Stimulated activated CD4-positive, alpha-beta T cell treated with anti-CD3 and anti-CD28 coated beads, Interleukin-1b, Interleukin-23, amount 100 ng/mL, for 4 hours (primary cell): ENCODE data around the gene CD46.
"Not testable (repeated sequence)": the region's sequence is repeated elsewhere in the genome, so short reads cannot be mapped to it uniquely, and the experiment has no call there.

Experiments used
- DNase-seq, 2 donors: peaks; one replicate each; pipeline ENCODE4 v3.0.0-alpha.2; 2020; ENCODE audit warnings: low read depth in 2 of 2

Gene CD46

DNA sequence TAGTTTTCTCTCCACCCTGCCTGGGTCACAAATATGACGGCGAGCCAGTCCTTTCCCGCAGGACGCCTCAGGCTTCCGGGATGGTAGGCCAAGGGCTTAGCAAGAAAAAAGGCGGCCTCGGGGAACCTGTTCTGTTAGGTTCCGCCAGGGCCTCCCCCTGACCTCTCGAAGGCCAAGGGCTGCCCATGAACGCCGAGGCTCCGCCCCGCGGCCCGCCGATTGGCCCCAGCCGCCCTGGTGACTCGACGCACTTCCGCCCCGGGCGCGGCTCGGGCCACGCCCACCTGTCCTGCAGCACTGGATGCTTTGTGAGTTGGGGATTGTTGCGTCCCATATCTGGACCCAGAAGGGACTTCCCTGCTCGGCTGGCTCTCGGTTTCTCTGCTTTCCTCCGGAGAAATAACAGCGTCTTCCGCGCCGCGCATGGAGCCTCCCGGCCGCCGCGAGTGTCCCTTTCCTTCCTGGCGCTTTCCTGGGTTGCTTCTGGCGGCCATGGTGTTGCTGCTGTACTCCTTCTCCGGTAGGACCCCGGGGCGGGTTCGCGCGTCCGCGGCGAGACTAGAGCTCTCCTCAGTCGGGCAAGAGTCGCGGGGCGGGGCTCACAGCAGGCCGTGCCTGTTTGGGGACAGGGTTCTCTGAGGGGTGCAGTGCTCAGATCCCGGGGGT lies at the start of gene CD46:
CD46 (plus strand) TSS at position 265 of the 666 bp plus-strand sequence; CDS start at position 424, 159 bp downstream.
- peak; percentile 83 to 92 for DNase-seq

DNA sequence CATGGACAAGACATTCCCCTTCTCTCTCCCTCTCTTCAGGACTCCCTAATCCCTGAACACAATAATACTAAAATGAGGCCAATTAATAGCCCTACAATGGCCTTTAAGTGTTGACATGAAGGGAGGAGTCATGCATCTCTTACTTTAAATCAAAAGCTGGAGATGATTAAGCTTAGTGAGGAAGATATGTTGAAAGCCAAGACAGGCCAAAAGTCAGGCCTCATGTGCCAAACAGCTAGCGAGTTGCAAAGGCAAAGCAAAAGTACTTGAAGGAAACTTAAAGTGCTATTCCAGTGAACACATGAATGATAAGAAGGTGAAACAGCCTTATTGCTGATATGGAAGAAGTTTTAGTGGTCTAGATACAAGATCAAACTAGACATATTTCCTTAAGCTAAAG lies 49.5 kb upstream of the CD46 start:
- DNase-seq: no peak

DNA sequence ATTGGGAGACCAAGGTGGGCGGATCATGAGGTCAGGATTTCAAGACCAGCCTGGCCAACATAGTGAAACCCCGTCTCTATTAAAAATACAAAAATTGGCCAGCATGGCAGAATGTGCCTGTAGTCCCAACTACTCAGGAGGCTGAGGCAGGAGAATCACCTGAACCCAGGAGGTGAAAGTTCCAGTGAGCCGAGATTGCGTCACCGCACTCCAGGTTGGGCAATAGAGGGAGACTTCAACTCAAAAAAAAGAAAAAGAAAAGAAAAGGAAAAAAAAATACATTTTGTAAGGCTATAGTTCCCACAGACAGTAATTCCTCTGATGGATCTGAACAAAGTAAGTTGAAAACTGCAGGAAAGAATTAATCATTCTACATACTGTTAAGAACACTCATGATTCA lies 48.1 kb upstream of the CD46 start:
- no peak for DNase-seq

DNA sequence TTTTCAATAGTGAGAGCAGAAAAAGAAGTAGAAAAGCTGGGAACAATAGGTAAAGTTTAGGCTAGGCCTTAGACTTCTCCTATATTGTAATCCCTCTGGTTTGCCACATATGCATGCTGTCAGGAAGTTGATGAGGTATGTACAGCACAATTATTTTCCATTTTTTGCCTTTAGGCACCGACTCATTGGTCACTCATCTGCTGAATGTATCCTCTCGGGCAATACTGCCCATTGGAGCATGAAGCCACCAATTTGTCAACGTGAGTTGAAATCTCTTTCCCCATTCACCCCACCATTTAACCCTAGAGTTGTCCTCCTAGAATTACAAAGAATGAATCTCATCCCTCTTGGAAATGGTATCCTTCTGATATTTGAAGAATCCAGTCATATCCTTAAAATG lies 43.9 kb upstream of the CD46 start:
- DNase-seq: not testable (repeated sequence)

DNA sequence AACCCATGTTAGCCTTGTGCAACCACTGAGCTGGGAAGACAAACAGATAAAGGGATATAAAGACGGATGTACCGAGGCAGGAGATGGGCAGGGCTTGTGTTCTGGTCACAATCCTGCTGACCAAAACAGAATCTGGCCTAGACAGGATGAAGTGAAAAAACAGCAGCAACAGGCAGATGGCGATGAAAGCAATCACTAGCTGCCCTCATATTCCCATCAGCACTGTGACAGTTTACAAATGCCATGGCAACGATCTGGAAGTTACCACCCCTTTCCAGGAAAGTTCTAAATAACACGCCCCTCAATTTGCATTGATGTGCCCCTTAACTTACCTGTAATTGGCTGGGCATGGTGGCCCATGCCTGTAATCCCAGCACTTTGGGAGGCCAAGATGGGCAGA lies 40.6 kb upstream of the CD46 start:
- DNase-seq: no peak

DNA sequence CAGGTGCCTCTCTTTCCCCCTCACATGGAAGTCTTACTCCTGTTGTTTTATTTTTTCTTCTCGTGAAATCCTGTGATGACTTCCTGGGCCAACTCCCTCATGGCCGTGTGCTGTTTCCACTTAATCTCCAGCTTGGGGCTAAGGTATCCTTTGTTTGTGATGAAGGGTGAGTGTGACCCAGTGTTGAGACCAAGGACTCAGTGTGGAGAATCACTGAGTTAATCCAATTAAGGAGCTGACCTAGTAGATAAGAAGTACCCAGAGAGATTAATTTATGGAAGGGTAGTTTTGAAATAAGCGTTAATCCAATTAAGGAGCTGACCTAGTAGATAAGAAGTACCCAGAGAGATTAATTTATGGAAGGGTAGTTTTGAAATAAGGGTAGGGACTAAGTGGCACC lies 39.2 kb upstream of the CD46 start:
- not testable (repeated sequence) for DNase-seq

DNA sequence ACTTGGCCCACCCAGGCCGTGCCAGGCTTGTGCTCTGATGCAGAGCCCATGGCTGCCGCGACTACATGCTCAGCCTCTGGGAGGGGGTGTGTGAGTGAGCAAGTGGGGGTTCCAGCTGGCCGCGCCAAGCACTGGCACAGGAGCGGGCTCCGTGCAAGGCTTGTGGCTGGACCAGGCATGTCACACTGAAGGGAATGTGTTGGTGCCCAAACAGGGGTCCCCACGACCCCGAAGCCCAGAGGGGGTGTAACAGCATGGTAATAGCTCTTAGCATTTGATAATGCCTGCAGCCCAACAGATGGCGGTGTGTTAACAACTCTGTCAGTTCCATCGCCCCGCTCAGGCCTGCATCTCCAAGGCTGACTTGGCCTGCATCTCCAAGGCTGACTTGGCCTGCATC lies 38.3 kb upstream of the CD46 start:
- no peak for DNase-seq

DNA sequence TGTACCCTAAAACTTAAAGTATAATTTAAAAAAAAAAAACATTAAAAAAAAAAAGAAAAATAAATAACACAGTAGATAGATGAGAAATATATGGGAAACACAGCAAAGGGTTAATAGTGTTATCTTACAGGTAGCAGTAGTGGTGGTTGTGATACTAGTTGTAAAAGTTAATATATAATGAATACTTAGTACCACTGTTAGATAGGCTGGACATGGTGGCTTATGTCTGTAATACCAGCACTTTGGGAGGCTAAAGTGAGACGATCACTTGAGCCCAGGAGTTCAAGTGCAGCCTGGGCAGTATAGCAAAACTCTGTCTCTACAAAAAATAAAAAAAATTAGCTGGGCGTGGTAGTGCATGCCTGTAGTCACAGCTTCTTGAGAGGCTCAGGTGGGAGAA lies 32.6 kb upstream of the CD46 start:
- no peak for DNase-seq

DNA sequence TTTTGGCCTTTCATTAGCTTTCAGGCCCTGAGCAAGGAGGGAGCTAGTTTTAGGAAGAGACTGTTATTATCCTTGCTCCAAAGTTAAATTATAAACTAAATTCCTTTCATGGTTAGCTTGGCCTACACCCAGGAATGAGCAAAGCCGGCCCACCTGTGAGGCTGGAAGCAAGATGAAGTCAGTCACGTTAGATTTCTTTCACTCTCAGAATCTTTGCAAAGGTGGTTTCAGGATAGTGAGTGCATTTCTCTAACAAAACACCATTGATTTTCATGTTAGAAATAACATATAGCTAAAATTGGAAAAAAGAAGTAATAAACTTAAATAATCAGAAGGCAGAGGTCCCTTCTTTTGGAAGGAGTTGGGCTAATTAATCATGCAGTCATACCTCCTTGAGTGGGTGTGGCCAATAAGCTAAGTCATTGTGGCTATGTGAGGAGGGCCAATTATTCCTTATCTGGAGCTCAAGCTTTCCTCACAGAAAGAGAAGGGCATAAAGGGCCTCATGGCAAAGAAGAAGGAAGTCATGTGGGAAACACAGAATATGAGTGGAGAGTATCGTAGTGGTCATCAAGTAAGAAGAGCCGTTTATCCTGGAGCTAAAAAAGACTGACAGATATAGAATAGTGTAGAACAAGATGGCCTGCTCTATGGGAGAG lies 23.5 kb upstream of the CD46 start:
- DNase-seq: not testable (repeated sequence)

DNA sequence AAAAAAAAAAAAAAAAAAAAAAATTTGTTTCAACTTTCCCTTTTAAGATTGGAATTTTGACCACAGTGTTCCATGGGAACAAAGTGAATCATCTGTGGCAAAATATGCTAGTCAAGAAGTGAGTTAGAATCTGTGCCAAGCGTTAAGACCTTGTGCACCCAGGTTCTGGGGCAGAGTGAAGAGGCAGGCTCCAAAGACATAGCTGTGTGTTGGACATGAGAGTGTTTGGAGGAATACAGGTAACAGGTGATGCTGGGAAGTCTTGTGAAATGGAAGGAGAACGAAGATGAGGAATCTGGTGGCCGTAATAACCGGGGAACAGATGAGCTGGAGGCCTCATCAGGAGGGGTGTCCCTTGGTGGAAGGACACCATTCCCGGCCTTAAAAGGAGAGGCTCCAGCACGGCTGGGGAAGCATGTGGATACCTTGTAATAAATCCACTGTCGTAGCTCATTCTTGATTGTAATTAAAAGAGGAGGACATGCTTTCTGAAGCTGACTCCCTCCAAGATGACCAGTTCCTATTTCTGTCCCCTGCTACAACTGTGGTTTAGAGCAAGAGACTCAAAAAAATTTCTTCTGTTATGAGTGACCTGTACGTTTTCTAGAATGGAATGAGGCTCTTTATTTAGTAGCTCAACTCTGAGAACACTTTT lies 14.2 kb upstream of the CD46 start:
- not testable (repeated sequence) for DNase-seq

DNA sequence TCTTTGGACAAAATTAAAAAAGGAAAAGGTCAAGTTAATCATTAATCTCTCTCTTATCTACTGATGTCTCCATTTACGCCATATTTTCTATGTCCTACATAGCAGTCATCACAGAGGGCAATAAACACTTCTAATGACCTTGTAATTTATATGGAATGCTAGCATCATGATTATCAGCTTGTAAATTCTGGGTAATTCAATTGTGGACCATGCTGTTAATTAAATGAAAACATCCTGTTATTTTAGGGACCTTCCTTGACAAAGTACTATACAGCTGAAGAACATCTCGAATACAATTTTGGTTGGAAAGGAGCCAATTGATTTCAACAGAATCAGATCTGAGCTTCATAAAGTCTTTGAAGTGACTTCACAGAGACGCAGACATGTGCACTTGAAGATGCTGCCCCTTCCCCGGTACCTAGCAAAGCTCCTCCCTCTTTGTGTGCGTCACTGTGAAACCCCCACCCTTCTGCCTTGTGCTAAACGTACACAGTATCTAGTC lies 13.6 kb upstream of the CD46 start:
- not testable (repeated sequence) for DNase-seq

DNA sequence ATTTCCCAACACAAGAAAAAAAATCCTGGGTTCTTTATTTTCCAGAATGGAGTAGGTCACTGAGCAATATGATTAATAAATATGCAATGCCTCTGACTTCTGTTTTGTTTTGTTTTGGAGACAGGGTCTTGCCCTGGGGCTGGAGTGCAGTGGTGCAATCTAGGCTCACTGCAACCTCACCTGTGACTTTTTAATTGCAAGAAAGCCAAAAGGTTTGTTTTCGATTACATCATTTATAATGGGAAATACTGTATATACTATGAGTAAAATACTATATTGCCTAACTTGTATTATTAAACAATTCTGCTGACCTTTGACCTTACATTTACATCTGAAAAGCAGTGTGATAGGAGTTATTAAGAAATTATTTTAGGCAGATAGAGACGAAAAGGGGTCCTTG lies 11.6 kb upstream of the CD46 start:
- DNase-seq: no peak

DNA sequence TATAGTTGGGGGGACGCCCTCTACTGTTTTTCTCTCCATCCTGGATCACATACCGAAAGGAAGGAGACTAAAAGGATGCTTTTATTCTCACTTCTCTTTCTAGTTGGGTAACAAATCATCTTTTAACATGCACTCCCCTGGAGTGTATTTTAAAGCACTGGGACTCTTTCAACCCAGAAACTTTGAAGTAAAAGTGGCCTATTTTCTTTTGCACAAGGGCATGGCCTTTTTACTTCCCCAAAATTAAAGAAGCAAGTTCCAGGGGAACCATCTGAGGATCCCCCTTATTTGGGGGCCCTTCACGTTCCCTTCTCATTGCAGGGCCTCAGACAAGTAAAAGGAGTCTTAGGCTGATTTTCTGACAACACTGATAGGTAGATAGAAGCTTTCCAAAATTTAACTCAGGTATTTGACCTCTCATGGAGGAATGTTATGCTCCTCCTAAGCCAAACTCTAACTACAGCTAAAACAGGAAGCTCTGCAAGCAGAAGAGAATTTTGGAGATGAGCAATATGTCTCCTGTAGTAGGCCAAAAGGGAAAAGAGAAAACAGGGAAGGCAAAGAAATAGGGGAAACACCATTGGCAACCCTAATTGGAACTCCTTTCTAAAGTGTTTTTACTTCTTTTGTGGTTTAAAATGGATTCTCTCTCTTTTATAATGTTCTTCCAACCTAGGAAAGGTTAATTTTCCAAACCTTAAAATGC lies 8.9 kb upstream of the CD46 start:
- no peak for DNase-seq

DNA sequence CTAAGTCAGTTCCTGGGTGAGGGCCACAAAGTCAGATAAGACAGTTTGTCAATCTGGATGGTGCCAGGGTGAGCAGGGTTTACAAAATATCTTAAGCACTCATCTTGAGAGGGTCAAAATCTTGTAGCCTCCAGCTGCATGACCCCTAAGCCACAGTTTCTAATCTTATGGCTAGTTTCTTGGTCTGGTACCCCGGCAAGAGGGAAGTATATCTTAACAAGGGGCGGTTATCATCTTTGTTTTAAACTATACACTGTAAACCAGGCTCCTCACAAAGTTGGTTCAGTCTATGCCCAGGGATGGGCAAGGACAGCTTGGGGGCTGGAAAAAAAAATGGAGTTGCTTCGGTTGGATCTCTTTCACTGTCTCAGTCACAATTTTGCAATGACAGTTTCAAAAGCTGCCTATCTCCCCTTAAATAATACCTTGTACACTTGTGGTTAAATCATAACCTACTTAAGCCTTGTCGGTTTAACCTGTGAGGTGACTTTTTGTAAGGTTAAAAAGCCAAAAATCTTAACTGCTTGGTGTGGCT lies 7.8 kb upstream of the CD46 start:
- DNase-seq: no peak

DNA sequence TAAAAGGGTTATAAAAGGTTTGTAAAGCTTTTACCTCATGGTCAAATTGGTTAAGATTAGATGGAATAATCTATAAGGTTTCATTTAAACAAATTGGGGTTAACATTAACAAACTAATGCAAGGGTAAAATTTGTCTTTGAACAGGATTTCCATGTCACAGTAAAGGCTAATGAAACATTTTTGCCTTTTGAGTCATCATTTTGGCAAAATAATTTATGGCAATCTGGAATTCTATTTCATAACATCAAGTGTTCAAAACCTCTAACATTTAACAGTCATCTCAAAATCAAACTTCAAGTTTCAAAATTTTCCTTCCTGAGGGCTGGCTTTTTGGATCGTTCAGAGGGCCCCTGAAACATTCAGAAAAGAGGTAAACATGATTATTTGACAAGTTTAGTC lies 6.6 kb upstream of the CD46 start:
- no peak for DNase-seq

DNA sequence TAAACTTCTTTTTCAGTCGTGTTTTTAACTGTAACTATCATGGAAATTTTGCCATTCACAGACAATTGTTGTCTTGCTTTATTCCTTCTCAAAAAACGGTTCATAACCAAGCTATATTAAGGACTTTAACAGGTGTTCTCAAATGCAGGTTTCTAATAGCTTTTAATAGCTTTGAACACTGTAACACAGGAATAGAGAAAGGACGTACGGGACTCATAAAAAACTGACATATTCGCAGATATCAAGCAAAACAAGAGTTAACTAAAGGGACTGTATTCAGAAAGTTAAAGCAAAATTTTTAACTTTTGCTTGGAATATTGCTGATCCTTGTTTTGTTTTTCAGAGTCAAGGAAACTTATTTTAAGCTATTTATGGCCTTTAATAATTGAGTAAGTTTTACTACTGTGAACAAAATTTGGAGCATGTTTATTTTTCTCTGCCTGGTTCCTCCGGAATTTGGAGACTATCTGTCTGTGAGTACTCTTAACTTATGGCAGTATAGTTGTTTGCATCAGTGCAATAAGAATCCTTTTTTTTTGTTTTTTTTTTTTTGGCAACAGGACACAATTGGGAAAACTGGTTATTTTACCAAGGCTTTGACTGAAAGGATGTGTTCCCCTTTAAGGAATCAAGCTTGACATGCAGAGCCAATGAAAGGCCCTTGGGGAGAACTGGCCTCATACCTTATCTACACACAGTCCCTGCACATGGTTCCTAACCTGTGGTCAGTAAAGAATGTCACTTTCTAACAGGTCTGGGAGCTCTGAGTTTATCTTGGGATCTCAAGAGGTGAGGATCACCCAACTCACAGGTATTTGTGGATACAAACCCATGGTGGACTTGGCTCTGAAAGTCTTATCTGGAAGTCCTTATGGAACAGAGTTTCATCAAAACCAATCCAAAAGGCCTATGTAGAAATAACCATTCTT lies 5.8 kb upstream of the CD46 start:
- DNase-seq: no peak

DNA sequence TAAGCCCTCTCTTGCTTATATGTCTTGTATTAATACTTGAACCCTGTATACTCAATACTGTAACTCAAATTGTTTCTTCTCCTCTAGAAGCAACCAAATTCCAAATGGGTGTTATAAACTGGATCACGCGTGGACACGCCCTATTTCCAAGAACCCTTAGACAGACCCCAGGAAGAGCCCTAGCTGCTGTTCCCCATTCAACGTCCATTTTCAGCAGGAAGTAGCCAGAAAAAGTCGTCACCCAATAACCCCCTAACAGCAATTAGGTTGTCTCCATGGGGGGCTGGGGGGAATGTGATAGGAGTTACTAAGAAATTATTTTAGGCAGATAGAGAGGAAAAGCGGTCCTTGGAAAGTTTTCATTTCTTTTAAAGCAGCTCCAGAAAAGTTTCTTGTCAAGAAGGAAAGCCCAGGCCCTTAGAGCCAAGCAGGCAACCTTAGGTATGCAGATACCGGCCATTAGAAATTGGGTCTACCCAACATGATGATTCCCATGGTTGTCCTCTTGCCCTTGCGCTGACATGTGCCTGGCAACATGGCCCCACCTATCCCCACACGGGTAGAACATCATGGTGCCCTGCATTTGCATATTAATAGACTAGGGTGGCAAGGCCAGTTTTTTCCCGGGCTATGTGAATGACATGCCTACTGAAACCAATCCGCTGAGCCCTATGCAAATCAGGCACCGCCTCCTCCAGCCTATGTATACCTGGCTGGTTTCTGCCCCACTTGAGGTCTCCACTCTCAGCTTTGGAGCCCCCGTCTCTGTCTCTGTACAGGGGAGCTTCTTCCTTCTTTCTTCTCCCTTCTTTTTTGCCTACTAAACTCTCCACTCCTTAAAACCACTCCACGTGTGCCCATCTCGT lies 4.0 kb upstream of the CD46 start:
- no peak for DNase-seq

DNA sequence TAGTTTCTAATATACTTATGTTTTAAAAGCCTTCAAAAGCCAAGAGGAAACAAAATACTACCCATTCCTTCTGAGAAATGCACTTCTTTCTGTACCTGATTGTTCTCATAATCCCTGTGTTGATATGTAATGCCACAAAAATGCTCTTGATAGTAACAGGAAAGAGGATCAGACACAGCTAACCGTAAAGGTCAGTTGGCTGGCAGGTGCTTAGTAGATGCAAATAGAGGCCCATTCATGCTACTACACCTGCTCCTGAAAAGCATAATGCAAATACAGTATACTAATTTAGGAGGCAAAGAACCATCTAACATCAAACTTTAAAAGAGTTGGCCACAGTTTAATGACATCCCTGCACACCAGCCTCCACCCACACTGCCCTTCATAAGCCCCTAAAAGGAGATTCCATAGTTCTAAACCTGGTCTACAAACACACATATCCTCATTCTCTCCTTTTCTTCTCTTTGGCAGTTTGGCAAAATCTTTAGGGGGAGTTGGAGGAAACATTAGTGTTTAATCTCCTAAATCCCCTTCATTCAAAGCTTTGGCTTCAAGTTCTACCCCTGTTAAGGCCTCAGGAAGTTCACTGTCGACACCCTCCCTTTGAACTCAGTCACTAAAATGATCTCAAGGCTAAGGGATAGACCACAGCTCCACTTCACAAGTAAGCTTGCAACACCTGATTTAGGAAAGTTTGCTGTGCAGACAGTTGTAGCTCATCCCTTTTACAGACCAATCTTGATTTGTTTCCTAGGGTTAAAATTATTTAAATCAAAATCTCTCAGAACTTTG lies 2.9 kb upstream of the CD46 start:
- no peak for DNase-seq

DNA sequence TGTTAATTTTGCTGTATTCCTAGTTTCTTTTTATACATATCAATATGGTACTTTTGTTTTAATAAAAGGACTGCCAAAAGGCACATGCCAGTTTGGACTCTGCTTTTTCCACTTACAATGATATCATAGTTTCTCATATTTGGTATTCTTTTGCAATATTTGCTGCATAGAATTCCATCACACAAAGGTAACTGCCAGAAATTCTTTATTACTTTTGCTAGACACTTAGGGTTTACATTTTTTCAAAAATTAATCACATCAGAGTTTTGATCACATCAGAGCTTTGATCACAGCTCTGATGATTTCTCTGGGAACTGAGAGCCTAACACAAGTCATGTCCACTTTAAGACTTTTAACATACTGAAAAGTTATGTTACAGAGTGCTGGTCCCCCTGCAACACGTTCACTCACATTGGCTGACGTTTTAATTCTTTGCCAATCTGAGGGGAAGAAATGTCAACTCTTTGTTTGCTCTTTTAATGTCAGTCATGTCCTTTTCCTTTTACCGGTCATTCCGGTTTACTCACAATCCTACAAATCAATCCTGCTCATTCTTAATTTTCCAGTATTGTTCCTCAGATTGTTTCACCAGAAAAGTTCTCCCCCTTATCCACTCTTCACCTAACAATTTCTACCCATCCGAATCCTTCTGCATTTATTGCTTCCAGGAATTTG lies 1.1 kb upstream of the CD46 start:
- DNase-seq: no peak
